K562 (cell line): ENCODE data around the gene HSD17B8. TPM values are rescaled to one million over a fixed set of nuclear protein-coding genes. Genes with fewer than 3 reads are reported as not detected.
A peak's percentile ranks its signal among the peaks of the same experiment; 100 is the strongest.

ENCODE experiments used
- CXXC5 ChIP-seq: fragments of 250-450 bp; sonication (Bioruptor Pico); IDR thresholded peaks from 2 replicates; pipeline ENCODE4 v1.8.0; 2022; ENCODE audit warnings: inconsistent platforms, mild to moderate bottlenecking, moderate library complexity
- GATAD2A ChIP-seq: fragments of 450-650 bp; IDR thresholded peaks from 2 replicates; pipeline ENCODE4 v1.6.1; 2017
- HDAC1 ChIP-seq, 2 experiments: fragments of 450-650 bp; IDR thresholded peaks; 2 replicates each; pipeline ENCODE4 v1.6.1; 2016 to 2017; ENCODE audit warnings: inconsistent platforms in 1 of 2, mild to moderate bottlenecking in 1 of 2, moderate library complexity in 1 of 2
- JUND ChIP-seq, 2 experiments: IDR thresholded peaks; 2 replicates in 1 of 2; 3 replicates in 1 of 2; pipeline ENCODE4 v1.6.1; 2011; ENCODE audit warnings: borderline replicate concordance in 2 of 2, low read depth in 2 of 2, low read length in 2 of 2, improper control_type of control experiment in 1 of 2, missing biosample characterization in 1 of 2, missing genetic modification characterization in 1 of 2, missing genetic modification reagents in 1 of 2
- MCM3 ChIP-seq: fragments of 450-650 bp; IDR thresholded peaks from 2 replicates; pipeline ENCODE4 v1.6.1; 2016
- NR4A1 ChIP-seq, 2 experiments: fragments of 250-450 bp in 1 of 2; fragments of 450-650 bp in 1 of 2; sonication (Bioruptor Pico) in 1 of 2; IDR thresholded peaks; 2 replicates each; pipeline versions ENCODE4 v1.4.0 to v1.6.1; 2016 to 2020; ENCODE audit warnings: mild to moderate bottlenecking in 2 of 2, missing compliant biosample characterization in 1 of 2, missing genetic modification characterization in 1 of 2, moderate library complexity in 1 of 2
- PCBP1 ChIP-seq: fragments of 200-400 bp; formaldehyde crosslinking; IDR thresholded peaks from 2 replicates; pipeline ENCODE4 v1.6.1; 2018; ENCODE audit warnings: mild to moderate bottlenecking, low read depth, low read length; ENCODE audit not compliant: poor library complexity, severe bottlenecking
- SAP30 ChIP-seq: fragments of 200-600 bp; sonication (generic); IDR thresholded peaks from 2 replicates; pipeline ENCODE4 v1.6.1; 2012; ENCODE audit warnings: borderline replicate concordance, low read depth, mild to moderate bottlenecking, moderate library complexity, low read length, control low read depth, inconsistent platforms; ENCODE audit not compliant: insufficient read depth, poor library complexity, severe bottlenecking
- SETDB1 ChIP-seq: IDR thresholded peaks from one replicate; pipeline ENCODE4 v1.6.1; 2012; ENCODE audit warnings: low read length, control low read depth, inconsistent platforms
- SMARCA5 ChIP-seq: fragments of 450-650 bp; IDR thresholded peaks from 2 replicates; pipeline ENCODE4 v1.6.1; 2016
- SREBF1 ChIP-seq: fragments of 150-350 bp; IDR thresholded peaks from 2 replicates; pipeline ENCODE4 v1.6.1; 2014; ENCODE audit warnings: antibody characterized with exemption, low read depth, low read length, borderline replicate concordance
- SRSF9 ChIP-seq: fragments of 200-400 bp; formaldehyde crosslinking; IDR thresholded peaks from 2 replicates; pipeline ENCODE4 v1.6.1; 2017; ENCODE audit warnings: low read depth, low read length, borderline replicate concordance
- TCFL5 ChIP-seq: fragments of 250-450 bp; sonication (Bioruptor Pico); conservative IDR thresholded peaks from 2 replicates; pipeline ENCODE4 v1.6.1; 2021; ENCODE audit warnings: mild to moderate bottlenecking, moderate library complexity, matching md5 sums
- TGIF2 ChIP-seq: sonication (generic); formaldehyde crosslinking; IDR thresholded peaks from 2 replicates; pipeline ENCODE4 v1.8.1; 2022; ENCODE audit warnings: mild to moderate bottlenecking, missing genetic modification reagents, moderate library complexity
- ZNF217 ChIP-seq: sonication (generic); formaldehyde crosslinking; IDR thresholded peaks from 2 replicates; pipeline ENCODE4 v1.8.0; 2022; ENCODE audit warnings: mild to moderate bottlenecking, missing genetic modification reagents
- polyA plus RNA-seq, 8 experiments: library from polyadenylated mRNA; depleted of rRNA in 4 of 8; stranded (reverse) in 5 of 8; unstranded in 3 of 8; fragments of >200 nt; fragmentation: Nextera tagmentation in 2 of 8; fragmentation: Illumina TruSeq in 1 of 8; extraction: Ambion mirVana in 2 of 8; extraction: Trizol in 1 of 8; gene quantifications; 2 replicates each; pipeline versions ENCODE4 v1.2.1 to v1.2.3, GENCODE V29; 2011 to 2014; ENCODE audit warnings: inconsistent platforms in 1 of 8, missing spikeins in 1 of 8
- total RNA-seq, 7 experiments: library from RNA; depleted of rRNA in 6 of 7; stranded (reverse); fragments of >200 nt in 6 of 7; fragmentation: Illumina TruSeq in 2 of 7; extraction: Trizol in 2 of 7; gene quantifications; 2 replicates each; pipeline versions ENCODE4 v1.2.1 to v1.2.3, GENCODE V29; 2011 to 2021; ENCODE audit warnings: low replicate concordance in 1 of 7
- TF ChIP-seq, protein P1 (sequence below): fragments of 450-650 bp; IDR thresholded peaks from 2 replicates; pipeline ENCODE4 v1.7.0; 2016; ENCODE audit warnings: borderline replicate concordance
- TF ChIP-seq, protein P2 (sequence below): fragments of 450-650 bp; formaldehyde crosslinking; IDR thresholded peaks from 2 replicates; pipeline ENCODE4 v1.4.0; 2022; ENCODE audit warnings: missing genetic modification characterization
- TF ChIP-seq, protein P3 (sequence below): sonication (generic); formaldehyde crosslinking; IDR thresholded peaks from 2 replicates; pipeline ENCODE4 v1.8.1; 2023; ENCODE audit warnings: mild to moderate bottlenecking, missing genetic modification reagents, moderate library complexity
- TF ChIP-seq, protein P4 (sequence below): sonication (generic); formaldehyde crosslinking; IDR thresholded peaks from 2 replicates; pipeline ENCODE4 v1.8.0; 2022; ENCODE audit warnings: missing genetic modification reagents, mild to moderate bottlenecking, moderate library complexity, borderline replicate concordance
- TF ChIP-seq, protein P5 (sequence below): fragments of 250-450 bp; sonication (Bioruptor Pico); IDR thresholded peaks from 2 replicates; pipeline ENCODE4 v1.9.0; 2021; ENCODE audit warnings: mild to moderate bottlenecking

The HSD17B8 gene
- total and polyA plus RNA-seq, 9 of the 15 experiments (the other 6 are each of a cell fraction or from before 2014, with no cell fraction given), result 3.7 to 35.2 (median 14.2) TPM

DNA sequence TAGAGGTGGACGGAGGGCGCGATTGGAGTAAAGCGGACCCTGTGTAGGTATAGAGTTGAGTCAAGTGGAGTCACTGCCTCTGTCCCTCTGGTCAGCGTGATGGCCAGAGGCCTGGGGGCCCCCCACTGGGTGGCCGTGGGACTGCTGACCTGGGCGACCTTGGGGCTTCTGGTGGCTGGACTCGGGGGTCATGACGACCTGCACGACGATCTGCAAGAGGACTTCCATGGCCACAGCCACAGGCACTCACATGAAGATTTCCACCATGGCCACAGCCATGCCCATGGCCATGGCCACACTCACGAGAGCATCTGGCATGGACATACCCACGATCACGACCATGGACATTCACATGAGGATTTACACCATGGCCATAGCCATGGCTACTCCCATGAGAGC is 3.3 kb upstream of the HSD17B8 start (continued):
- TF ChIP-seq SRSF9 (no peak), NR4A1 (CRISPR knock-in tag; IDR thresholded peaks at IDR 0.05) (no peak), NR4A1 (tag; IDR thresholded peaks at IDR 0.05) (no peak), JUND (IDR thresholded peaks at IDR 0.05; ENCODE audit: borderline replicate concordance, low read depth, low read length) (no peak), JUND (tag; IDR thresholded peaks at IDR 0.05; ENCODE audit: borderline replicate concordance, low read depth, low read length) (no peak), TCFL5 (no peak), SMARCA5 (0 out of 2 replicates have a peak, but pooled peaks have one; percentile 13), TGIF2 (CRISPR knock-in tag) (no peak), SREBF1 (no peak), GATAD2A (peak; percentile 92), ZNF217 (CRISPR knock-in tag) (no peak), PCBP1 (no peak), MCM3 (no peak), HDAC1 (IDR thresholded peaks at IDR 0.05) (peak in 1 of 2 experiments; percentile 55; a peak in 1 of 4 replicates), SAP30 (no peak), SETDB1 (no peak), CXXC5 (no peak)
- TF ChIP-seq, protein P1, sequence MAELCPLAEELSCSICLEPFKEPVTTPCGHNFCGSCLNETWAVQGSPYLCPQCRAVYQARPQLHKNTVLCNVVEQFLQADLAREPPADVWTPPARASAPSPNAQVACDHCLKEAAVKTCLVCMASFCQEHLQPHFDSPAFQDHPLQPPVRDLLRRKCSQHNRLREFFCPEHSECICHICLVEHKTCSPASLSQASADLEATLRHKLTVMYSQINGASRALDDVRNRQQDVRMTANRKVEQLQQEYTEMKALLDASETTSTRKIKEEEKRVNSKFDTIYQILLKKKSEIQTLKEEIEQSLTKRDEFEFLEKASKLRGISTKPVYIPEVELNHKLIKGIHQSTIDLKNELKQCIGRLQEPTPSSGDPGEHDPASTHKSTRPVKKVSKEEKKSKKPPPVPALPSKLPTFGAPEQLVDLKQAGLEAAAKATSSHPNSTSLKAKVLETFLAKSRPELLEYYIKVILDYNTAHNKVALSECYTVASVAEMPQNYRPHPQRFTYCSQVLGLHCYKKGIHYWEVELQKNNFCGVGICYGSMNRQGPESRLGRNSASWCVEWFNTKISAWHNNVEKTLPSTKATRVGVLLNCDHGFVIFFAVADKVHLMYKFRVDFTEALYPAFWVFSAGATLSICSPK, result 0 out of 2 replicates have a peak, but pooled peaks have one; percentile 43
- TF ChIP-seq, protein P2, sequence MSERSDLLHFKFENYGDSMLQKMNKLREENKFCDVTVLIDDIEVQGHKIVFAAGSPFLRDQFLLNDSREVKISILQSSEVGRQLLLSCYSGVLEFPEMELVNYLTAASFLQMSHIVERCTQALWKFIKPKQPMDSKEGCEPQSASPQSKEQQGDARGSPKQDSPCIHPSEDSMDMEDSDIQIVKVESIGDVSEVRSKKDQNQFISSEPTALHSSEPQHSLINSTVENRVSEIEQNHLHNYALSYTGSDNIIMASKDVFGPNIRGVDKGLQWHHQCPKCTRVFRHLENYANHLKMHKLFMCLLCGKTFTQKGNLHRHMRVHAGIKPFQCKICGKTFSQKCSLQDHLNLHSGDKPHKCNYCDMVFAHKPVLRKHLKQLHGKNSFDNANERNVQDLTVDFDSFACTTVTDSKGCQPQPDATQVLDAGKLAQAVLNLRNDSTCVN (CRISPR knock-in tag), result no peak
- TF ChIP-seq, protein P3, sequence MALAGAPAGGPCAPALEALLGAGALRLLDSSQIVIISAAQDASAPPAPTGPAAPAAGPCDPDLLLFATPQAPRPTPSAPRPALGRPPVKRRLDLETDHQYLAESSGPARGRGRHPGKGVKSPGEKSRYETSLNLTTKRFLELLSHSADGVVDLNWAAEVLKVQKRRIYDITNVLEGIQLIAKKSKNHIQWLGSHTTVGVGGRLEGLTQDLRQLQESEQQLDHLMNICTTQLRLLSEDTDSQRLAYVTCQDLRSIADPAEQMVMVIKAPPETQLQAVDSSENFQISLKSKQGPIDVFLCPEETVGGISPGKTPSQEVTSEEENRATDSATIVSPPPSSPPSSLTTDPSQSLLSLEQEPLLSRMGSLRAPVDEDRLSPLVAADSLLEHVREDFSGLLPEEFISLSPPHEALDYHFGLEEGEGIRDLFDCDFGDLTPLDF, result no peak
- TF ChIP-seq, protein P4, sequence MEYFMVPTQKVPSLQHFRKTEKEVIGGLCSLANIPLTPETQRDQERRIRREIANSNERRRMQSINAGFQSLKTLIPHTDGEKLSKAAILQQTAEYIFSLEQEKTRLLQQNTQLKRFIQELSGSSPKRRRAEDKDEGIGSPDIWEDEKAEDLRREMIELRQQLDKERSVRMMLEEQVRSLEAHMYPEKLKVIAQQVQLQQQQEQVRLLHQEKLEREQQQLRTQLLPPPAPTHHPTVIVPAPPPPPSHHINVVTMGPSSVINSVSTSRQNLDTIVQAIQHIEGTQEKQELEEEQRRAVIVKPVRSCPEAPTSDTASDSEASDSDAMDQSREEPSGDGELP (CRISPR knock-in tag), result 0 out of 2 replicates have a peak, but pooled peaks have one; percentile 28
- TF ChIP-seq, protein P5, sequence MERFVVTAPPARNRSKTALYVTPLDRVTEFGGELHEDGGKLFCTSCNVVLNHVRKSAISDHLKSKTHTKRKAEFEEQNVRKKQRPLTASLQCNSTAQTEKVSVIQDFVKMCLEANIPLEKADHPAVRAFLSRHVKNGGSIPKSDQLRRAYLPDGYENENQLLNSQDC, result no peak
